ENCODE data around the gene PSMB11. TPM values are rescaled to one million over a fixed set of nuclear protein-coding genes. Genes with fewer than 3 reads are reported as not detected.

PSMB11 gene
- total RNA-seq, 1 experiment from 2014 or later, result not detected

DNA sequence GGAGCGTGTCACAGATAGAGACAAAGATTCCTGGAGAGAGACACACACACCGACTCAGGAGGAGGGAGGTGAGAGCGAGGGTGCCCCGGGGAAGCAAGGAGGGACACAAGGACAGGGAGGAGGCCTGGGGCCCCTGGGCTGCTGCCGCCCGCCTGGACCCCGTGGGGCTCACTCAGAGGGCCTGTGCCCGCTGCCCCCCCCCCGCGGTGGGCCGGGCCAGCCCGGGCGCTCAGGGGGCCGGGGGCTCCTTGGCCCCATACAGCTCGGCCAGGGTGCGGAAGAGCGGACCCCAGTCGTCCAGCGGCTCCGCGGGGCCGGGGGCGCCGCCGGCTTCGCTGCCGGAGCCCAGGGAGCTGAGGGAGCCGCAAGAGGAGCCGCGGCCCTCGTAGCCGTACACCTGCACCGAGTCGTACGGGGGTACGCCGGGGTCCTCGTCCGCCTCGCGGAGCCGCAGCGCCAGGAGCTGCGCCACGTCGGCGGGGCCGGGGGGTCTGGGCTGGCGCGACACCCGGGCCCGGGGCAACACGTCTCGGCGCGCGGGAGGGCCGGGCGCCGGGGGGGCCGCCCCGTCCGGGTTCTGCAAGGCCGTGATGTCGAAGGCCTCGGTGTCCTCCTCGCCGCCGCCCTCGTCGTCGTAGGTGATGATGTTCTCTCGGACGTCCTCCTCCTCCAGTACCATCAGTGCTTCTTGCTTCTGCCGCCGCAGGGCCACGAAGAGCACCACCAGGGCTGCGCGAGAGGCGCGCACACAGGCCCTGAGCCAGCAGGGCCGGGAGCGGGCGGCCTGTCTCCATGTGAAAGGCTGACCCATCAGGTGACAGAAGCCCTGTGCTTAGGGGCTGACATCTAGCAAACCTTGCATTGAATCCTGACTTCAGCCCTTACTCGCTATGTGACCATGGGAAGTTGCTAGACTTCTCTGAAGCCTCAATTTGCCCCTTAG is 6.0 kb downstream of the PSMB11 start:
- H3K4me3 Mint-ChIP-seq (ENCODE audit: unreplicated experiment), result no peak overlapping the region
- no peaks in the 10 kb centered on the region for H3K9me3 Mint-ChIP-seq (ENCODE audit: unreplicated experiment)
- TF ChIP-seq, protein P1, sequence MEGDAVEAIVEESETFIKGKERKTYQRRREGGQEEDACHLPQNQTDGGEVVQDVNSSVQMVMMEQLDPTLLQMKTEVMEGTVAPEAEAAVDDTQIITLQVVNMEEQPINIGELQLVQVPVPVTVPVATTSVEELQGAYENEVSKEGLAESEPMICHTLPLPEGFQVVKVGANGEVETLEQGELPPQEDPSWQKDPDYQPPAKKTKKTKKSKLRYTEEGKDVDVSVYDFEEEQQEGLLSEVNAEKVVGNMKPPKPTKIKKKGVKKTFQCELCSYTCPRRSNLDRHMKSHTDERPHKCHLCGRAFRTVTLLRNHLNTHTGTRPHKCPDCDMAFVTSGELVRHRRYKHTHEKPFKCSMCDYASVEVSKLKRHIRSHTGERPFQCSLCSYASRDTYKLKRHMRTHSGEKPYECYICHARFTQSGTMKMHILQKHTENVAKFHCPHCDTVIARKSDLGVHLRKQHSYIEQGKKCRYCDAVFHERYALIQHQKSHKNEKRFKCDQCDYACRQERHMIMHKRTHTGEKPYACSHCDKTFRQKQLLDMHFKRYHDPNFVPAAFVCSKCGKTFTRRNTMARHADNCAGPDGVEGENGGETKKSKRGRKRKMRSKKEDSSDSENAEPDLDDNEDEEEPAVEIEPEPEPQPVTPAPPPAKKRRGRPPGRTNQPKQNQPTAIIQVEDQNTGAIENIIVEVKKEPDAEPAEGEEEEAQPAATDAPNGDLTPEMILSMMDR (IDR thresholded peaks at IDR 0.05; ENCODE audit: unreplicated experiment), result no peak
- H3K4me1 Mint-ChIP-seq (ENCODE audit: insufficient read depth, unreplicated experiment), result no peaks in the 10 kb centered on the region
- H3K36me3 Mint-ChIP-seq (ENCODE audit: insufficient read depth, unreplicated experiment), result no peaks in the 10 kb centered on the region
- H3K27me3 Mint-ChIP-seq (ENCODE audit: insufficient read depth, unreplicated experiment), result no peaks in the 10 kb centered on the region
- DNase-seq (ENCODE audit: unreplicated experiment), result no peak
- no peak overlapping the region for H3K27ac Mint-ChIP-seq (ENCODE audit: low read depth, unreplicated experiment)
- BruUV-seq (replicated peaks), result no TSS peak
- POLR2A ChIA-PET, result no interaction called here
- CTCF ChIA-PET, result interaction anchor here (0.6 to 1.6 kb wide), 3 partner anchors 8 to 53 kb away, joined by 4 read pairs; no protein-coding TSS in a partner anchor
- intact Hi-C loops (cut with micrococcal nuclease), result no loop called here

DNA sequence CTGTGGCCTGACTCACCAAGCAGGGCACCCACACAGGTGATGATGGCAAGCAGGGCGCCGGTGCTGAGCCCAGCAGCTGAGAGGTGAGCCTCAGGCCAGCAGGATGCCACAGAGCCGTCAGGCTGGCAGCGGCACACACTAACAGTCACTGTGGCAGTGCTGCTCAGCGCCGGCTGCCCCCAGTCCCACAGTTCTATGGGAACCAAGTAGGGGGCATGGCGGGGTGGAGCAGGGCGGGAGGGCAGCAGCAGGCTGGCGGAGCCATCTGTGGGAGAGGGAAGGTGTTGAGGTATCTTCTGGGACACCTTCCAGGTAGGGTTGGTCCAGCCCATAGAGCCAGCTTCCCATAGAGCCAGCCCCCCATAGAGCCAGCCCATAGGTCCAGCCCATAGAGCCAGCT is 7.0 kb downstream of the PSMB11 start:
- BruUV-seq (replicated peaks), result no TSS peak
- Mint-ChIP-seq H3K4me3 (ENCODE audit: unreplicated experiment) (no peak overlapping the region), H3K36me3 (ENCODE audit: insufficient read depth, unreplicated experiment) (no peaks in the 10 kb centered on the region), H3K4me1 (ENCODE audit: insufficient read depth, unreplicated experiment) (no peaks in the 10 kb centered on the region), H3K27ac (ENCODE audit: low read depth, unreplicated experiment) (no peak overlapping the region), H3K9me3 (ENCODE audit: unreplicated experiment) (no peaks in the 10 kb centered on the region), H3K27me3 (ENCODE audit: insufficient read depth, unreplicated experiment) (no peaks in the 10 kb centered on the region)
- intact Hi-C loops (cut with micrococcal nuclease), result no loop called here
- CTCF ChIA-PET, result interaction anchor here (0.5 to 1.6 kb wide), 4 partner anchors 9 to 246 kb away, joined by 3 to 6 read pairs (median 4); no protein-coding TSS in a partner anchor
- DNase-seq (ENCODE audit: unreplicated experiment), result no peak
- TF ChIP-seq, protein P1 (IDR thresholded peaks at IDR 0.05; ENCODE audit: unreplicated experiment), result no peak
- POLR2A ChIA-PET, result no interaction called here

DNA sequence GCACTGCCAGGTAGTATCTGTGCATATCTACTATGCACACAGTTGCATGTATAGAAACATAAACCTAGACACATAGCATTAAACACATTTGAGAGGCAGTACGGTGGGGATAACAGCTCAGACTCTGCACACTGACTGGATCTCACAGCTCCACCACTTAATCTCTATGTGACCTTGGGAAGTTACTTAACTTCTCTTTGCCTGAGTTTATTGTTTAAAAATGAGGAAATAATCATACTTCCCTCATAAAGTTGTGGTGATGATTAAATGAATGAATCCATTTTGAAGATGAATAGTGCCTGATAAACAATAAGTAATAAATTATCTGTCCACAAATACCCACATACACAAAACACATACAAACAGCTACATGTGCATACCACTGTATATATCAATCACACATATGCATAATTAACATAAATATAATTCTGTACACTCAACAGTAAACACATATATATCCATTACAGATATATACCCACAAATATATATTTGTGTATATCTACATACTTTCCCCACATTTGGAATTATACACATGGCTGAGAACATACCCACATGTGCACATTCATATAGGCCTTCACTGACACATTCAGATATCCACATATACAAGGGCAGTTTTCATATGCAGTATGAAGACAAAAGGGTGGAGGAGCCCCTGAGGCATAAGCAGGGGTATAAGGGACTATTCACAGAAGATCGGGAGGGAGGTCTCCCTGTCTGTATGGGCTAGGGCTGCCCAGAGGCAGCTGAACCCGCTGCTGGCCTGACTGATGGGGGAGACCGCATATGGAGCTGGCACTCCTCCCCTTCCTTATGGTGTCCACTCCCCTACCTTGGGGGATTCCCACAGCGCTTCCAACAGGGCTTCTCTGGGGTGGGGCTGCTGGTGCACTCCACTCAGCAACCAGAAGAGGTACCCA is 9.4 kb downstream of the PSMB11 start:
- BruUV-seq (replicated peaks), result no TSS peak
- Mint-ChIP-seq H3K27me3 (ENCODE audit: insufficient read depth, unreplicated experiment) (no peaks in the 10 kb centered on the region), H3K4me3 (ENCODE audit: unreplicated experiment) (no peak overlapping the region)

More for the DNA sequence above, 9.4 kb downstream of the PSMB11 start:
- Mint-ChIP-seq H3K27ac (ENCODE audit: low read depth, unreplicated experiment) (no peak overlapping the region), H3K4me1 (ENCODE audit: insufficient read depth, unreplicated experiment) (peaks cover 8% of the 10 kb centered on the region), H3K36me3 (ENCODE audit: insufficient read depth, unreplicated experiment) (no peaks in the 10 kb centered on the region), H3K9me3 (ENCODE audit: unreplicated experiment) (no peaks in the 10 kb centered on the region)
- DNase-seq (ENCODE audit: unreplicated experiment), result no peak
- intact Hi-C loops (cut with micrococcal nuclease), result no loop called here
- ChIA-PET POLR2A (interaction anchor here (0.7 to 1.0 kb wide), 2 partner anchors 44 to 95 kb away, joined by 4 to 6 read pairs; partner anchors contain the start of genes ACIN1, C14orf119 and HAUS4), CTCF (interaction anchor here (0.9 to 2.3 kb wide), 3 partner anchors 18 to 65 kb away, joined by 3 to 17 read pairs (median 3); no protein-coding TSS in a partner anchor)
- TF ChIP-seq, protein P1 (IDR thresholded peaks at IDR 0.05; ENCODE audit: unreplicated experiment), result no peak

Measured in MCF 10A (cell line).